Measurements from ENCODE around the gene PPP6R3.

DNA sequence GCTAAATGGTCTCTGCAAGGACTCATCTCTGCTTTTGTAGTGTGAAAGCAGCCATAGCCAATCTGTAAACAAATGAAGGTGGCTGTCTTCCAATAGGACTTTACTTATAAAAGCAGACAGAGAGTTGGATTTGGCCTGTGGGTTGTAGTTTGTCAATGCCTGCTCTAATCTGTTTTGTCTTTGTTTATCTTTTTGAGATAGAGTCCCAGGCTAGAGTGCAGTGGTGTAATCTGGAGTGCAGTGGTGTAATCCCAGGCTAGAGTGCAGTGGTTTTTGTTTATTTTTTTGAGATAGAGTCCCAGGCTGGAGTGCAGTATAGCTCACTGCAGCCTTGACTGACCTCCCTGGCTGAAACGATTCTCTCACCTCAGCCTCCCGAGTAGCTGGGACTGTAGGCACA, 8.6 kb downstream of the PPP6R3 start:
- TF ChIP-seq, protein P1, sequence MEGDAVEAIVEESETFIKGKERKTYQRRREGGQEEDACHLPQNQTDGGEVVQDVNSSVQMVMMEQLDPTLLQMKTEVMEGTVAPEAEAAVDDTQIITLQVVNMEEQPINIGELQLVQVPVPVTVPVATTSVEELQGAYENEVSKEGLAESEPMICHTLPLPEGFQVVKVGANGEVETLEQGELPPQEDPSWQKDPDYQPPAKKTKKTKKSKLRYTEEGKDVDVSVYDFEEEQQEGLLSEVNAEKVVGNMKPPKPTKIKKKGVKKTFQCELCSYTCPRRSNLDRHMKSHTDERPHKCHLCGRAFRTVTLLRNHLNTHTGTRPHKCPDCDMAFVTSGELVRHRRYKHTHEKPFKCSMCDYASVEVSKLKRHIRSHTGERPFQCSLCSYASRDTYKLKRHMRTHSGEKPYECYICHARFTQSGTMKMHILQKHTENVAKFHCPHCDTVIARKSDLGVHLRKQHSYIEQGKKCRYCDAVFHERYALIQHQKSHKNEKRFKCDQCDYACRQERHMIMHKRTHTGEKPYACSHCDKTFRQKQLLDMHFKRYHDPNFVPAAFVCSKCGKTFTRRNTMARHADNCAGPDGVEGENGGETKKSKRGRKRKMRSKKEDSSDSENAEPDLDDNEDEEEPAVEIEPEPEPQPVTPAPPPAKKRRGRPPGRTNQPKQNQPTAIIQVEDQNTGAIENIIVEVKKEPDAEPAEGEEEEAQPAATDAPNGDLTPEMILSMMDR (IDR thresholded peaks at IDR 0.05; ENCODE audit: extremely low read depth in 1 of 2, insufficient read depth in 1 of 2, low read depth in 1 of 2, low read length in 2 of 2): no peak
- TF ChIP-seq POLR2A (IDR thresholded peaks at IDR 0.05; ENCODE audit: low read depth, low read length) (no peak), POLR2AphosphoS5 (IDR thresholded peaks at IDR 0.05; ENCODE audit: insufficient read depth, low read depth, low read length) (no peak), EZH2 (IDR thresholded peaks at IDR 0.05; ENCODE audit: borderline replicate concordance, low read depth, low read length, severe bottlenecking) (no peak), FOS (IDR thresholded peaks at IDR 0.05; ENCODE audit: borderline replicate concordance, insufficient read depth, low read length) (no peak), MYC (IDR thresholded peaks at IDR 0.05; ENCODE audit: low read depth, low read length) (no peak)
- TF ChIP-seq, protein P2, sequence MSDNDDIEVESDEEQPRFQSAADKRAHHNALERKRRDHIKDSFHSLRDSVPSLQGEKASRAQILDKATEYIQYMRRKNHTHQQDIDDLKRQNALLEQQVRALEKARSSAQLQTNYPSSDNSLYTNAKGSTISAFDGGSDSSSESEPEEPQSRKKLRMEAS (IDR thresholded peaks at IDR 0.05; ENCODE audit: insufficient read depth, insufficient read length): no peak

Data from endothelial cell of umbilical vein (primary cell).